GM12865 (cell line): ENCODE data around the gene SLC47A1.

Experiments
- DNase-seq: peaks from one replicate; pipeline ENCODE4 v3.0.0; 2010; ENCODE audit warnings: low read depth
- H3K4me3 ChIP-seq: 2 replicates; pipeline ENCODE4 v1.5.1; 2011; ENCODE audit warnings: mild to moderate bottlenecking, low read depth, low read length, control low read depth
- TF ChIP-seq, protein P1 (sequence below): IDR thresholded peaks from 2 replicates; pipeline ENCODE4 v1.5.1; 2011; ENCODE audit warnings: low read length, control low read depth, low read depth, inconsistent platforms; ENCODE audit not compliant: insufficient read depth; ENCODE audit errors: missing control alignments

SLC47A1 gene

DNA sequence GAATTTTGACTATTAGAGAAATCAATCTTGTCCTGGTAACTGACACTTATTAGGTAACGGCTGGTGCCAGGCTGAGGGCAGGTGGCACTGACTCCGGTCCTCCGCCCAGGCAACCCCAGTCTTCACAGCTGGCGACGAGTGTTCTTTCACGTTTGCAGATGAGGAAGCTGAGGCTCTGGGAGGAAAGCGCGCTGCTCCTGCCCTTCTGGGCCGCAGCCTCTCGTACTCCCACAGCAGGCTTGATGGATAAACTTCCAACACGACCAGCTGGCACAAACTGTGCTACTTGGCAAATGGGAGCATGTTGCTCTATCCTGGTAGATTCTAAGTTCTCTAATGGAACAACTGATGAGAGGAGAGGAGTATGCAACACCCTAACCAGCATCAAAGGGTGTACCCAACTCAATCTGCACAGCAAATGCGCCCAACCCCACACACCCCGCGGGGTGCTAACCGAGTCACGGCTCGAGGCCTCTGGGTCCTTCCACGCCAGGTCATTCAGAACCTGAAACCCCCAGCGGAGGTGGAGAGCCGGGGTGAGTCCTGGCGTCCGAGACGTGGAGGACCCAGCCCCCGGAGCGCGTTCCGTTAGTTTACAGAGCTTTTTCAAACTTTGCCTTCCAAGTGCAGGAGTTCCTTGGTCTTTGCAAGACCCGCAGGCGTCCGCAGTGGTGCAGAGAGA, 477 bp upstream of the SLC47A1 start:
- TF ChIP-seq, protein P1, sequence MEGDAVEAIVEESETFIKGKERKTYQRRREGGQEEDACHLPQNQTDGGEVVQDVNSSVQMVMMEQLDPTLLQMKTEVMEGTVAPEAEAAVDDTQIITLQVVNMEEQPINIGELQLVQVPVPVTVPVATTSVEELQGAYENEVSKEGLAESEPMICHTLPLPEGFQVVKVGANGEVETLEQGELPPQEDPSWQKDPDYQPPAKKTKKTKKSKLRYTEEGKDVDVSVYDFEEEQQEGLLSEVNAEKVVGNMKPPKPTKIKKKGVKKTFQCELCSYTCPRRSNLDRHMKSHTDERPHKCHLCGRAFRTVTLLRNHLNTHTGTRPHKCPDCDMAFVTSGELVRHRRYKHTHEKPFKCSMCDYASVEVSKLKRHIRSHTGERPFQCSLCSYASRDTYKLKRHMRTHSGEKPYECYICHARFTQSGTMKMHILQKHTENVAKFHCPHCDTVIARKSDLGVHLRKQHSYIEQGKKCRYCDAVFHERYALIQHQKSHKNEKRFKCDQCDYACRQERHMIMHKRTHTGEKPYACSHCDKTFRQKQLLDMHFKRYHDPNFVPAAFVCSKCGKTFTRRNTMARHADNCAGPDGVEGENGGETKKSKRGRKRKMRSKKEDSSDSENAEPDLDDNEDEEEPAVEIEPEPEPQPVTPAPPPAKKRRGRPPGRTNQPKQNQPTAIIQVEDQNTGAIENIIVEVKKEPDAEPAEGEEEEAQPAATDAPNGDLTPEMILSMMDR = no peak
- no peak for DNase-seq
- no peak overlapping the region for H3K4me3 ChIP-seq

DNA sequence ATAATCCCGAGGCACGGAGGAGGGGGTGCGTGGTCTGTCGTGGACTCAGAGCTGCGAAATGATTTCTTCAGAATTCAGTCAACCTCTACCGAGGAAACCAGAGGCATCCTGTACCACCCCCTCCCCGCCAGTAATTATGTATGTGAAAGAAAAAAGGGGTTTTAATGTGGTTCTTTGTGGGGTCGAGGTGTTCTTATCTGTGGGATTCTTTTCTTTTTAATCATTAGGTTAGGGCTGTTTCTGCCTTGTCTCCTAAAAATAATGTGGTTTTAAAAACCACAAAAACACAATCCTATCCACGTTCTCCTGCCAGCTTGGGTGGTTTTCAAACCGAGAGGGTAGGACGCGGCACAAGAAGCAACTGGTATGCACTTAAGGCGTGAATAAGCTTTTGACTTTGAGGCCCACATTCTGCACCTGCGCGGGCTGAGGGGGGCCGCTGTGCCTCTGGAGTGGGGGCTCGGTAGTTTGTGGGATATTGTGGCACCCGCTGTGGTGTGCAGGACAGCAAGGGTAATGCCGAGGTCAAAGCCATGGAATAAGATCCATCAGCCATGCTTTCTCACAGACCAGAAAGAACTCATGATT, 1.0 kb downstream of the SLC47A1 start:
- DNase-seq = no peak
- no peak overlapping the region for H3K4me3 ChIP-seq
- TF ChIP-seq, protein P1 = no peak

DNA sequence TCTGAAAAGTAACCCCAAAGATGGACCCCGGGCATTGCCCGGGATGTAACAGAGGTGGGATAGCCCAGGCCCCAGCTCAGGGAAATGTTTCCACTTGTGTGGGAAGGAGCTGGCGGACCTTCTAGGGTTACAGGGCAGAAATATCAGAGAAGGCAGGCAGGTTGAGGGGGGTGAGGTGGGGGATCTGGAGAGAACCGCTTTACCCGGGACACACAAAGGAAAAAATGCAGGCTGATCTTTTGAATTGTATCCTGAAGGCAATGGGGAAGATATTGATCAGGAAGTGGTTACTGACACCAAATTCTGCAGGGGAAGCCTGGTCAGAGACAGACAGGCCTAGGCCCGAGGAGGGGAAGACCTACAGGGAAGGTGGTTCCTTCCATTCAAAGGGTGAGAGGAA, 3.5 kb downstream of the SLC47A1 start:
- TF ChIP-seq, protein P1 = no peak
- no peak overlapping the region for H3K4me3 ChIP-seq
- DNase-seq = no peak

DNA sequence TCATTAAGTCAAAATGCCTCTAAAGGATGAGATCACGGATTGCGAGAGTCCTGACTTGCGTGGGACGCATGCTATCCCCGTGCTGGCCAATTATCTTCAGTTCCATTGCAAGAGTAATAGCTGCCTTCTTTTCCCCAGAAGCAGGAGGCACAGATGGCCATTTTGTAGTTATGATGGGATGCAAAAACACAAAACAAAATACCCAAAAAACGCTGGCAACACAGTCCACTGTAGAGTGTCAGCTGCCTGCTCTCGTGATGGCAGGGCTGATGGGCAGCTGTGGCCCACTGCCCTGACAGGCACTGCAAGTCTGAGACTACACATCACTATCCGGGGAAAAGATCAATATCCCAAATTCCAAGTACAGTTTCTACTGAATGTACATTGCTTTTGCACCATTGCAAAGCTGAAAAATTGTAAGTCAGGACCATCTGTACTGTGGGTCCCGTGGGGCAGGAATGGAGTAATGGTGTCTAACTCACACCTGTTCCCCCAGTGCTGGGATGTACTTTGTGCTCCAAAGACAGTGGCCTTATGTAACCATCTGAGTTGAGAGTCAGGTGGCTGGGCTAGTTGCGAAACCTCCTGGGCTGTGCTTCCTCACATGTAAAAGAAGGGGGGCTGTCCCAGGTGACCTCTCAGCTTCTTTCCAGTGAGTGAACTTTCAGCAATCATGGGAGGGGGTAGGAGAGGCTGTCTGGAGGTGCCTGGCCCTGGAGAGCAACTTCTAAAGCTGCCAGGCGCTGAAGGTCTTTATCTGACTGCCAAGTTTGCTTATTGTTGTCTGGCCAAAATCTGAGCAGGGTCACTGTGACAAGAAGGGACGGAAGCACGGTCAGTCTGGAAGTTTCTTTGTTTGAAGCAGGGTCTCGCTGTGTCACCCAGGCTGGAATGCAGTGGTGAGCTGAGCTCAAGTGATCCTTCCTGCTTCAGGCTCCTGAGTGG, 4.7 kb downstream of the SLC47A1 start:
- no peak for DNase-seq
- TF ChIP-seq, protein P1 = no peak
- no peak overlapping the region for H3K4me3 ChIP-seq

DNA sequence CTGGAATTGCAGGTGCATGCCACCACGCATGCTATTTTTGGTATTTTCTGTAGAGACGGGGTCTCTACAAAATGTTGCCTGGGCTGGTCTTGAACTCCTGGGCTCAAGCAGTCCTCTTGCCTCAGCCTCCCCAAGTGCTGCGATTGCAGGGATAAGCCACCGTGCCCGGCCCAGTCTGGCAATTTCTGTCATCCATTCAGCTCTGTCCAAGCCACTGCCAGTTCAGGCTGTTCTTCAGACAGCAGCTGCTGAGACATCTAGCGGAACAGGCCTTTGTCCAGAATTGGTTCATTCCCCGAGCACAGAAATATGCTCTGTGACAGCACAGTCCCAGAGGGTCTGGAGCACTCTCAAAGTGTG, 5.4 kb downstream of the SLC47A1 start:
- no peak overlapping the region for H3K4me3 ChIP-seq
- TF ChIP-seq, protein P1 = no peak
- no peak for DNase-seq

DNA sequence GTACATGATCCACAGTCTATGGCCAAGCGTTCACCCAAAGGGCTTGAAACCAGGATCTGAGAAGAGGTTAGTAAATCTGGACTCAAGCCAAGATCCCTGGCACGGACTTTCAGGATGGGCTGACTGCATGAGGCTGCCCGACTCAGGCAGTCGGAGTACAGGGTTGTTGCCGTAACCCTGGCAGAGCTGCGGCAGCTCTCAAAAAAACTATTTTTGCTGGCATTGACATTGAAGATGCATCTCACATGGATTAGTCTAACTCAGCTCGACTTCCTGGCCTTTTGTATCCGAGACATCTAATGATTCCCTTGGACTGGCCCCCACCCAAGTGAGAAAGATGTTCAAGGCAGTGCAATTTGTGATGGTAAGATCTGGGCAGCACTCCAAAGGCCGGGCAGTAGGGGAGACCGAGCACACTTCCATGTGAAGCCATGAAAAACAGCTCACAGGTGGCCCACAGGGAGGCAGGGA, 6.2 kb downstream of the SLC47A1 start:
- no peak for DNase-seq
- H3K4me3 ChIP-seq = no peak overlapping the region
- TF ChIP-seq, protein P1 = no peak
